ENCODE results near the gene HABP4. TPM values are rescaled to one million over a fixed set of nuclear protein-coding genes. Genes with fewer than 3 reads are reported as not detected.
A peak's percentile ranks its signal among the peaks of the same experiment; 100 is the strongest.

Gene HABP4
- total RNA-seq, 1 donor from 2014 or later: 10.3 TPM

DNA sequence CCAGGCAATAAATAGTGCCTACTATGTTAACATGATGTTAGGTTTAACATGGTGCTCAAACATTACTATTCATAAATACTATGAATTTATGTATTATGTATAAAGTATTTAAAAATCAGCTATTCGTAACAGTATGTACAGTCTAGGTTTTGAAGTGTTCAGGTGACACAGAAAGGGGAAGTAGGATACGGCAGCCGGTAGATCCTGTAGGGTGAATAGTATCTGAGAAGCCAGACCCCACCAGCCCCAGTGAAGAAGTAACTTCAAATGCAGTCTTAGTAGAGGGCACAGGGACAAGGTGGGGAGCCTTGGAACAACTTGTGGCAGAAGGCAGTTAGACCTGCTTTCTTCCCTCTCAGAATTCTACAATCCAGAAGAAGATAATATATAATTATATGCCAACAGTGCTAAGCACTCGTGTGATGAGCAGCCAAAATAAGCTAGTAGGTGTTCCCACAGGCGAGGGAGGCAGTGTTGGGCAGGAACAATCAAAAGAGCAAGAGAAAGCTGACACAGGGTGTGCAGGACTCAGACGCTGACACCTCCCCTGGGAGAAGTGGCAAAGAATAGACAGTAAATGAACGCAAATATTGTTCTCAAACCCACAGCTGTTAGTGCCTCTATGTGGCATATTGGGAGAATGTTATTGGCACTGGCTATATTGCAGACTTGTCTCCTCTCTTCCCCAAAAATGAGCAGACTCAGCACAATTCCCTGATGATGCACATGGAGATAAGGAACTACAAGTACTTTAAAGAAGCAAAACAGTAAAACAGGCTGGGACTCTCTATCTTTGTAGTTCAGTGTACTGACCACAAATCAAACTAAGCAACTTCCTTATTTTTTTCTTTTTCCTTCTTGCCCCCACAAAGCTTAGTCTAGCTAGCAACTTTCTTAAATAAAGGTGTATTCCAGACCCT lies 36.4 kb upstream of the HABP4 start:
- no peaks in the 10 kb centered on the region for H3K9me3 ChIP-seq
- H3K36me3 ChIP-seq: no peaks in the 10 kb centered on the region
- intact Hi-C loops (cut with DNase I): no loop called here
- H3K27me3 ChIP-seq: no peaks in the 10 kb centered on the region
- peaks cover 7% of the 10 kb centered on the region for H3K4me1 ChIP-seq
- H3K4me3 ChIP-seq: no peak overlapping the region
- TF ChIP-seq, protein P1, sequence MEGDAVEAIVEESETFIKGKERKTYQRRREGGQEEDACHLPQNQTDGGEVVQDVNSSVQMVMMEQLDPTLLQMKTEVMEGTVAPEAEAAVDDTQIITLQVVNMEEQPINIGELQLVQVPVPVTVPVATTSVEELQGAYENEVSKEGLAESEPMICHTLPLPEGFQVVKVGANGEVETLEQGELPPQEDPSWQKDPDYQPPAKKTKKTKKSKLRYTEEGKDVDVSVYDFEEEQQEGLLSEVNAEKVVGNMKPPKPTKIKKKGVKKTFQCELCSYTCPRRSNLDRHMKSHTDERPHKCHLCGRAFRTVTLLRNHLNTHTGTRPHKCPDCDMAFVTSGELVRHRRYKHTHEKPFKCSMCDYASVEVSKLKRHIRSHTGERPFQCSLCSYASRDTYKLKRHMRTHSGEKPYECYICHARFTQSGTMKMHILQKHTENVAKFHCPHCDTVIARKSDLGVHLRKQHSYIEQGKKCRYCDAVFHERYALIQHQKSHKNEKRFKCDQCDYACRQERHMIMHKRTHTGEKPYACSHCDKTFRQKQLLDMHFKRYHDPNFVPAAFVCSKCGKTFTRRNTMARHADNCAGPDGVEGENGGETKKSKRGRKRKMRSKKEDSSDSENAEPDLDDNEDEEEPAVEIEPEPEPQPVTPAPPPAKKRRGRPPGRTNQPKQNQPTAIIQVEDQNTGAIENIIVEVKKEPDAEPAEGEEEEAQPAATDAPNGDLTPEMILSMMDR (IDR thresholded peaks at IDR 0.05): no peak
- DNase-seq: no peak
- ATAC-seq: no peak
- peak overlapping the region; percentile 14 for H3K27ac ChIP-seq

GRCh38 chr9:96417051-96417586 lies 32.9 kb upstream of the HABP4 start:
- H3K27me3 ChIP-seq: no peaks in the 10 kb centered on the region
- H3K4me3 ChIP-seq: peak overlapping the region; percentile 91
- H3K27ac ChIP-seq: peak overlapping the region; percentile 100
- intact Hi-C loops (cut with DNase I): no loop called here
- peak; percentile 42 for ATAC-seq
- H3K9me3 ChIP-seq: no peaks in the 10 kb centered on the region
- TF ChIP-seq, protein P1 (IDR thresholded peaks at IDR 0.05): peak; percentile 8
- peaks cover 26% of the 10 kb centered on the region for H3K4me1 ChIP-seq
- DNase-seq: peak; percentile 94
- H3K36me3 ChIP-seq: no peaks in the 10 kb centered on the region

GRCh38 chr9:96417661-96418082 lies 32.3 kb upstream of the HABP4 start:
- intact Hi-C loops (cut with DNase I): no loop called here
- H3K36me3 ChIP-seq: no peaks in the 10 kb centered on the region
- no peaks in the 10 kb centered on the region for H3K27me3 ChIP-seq
- no peak for ATAC-seq
- peak overlapping the region; percentile 100 for H3K27ac ChIP-seq
- TF ChIP-seq, protein P1 (IDR thresholded peaks at IDR 0.05): no peak
- H3K4me3 ChIP-seq: peak overlapping the region; percentile 91
- DNase-seq: peak; percentile 74
- peaks cover 26% of the 10 kb centered on the region for H3K4me1 ChIP-seq
- no peaks in the 10 kb centered on the region for H3K9me3 ChIP-seq

DNA sequence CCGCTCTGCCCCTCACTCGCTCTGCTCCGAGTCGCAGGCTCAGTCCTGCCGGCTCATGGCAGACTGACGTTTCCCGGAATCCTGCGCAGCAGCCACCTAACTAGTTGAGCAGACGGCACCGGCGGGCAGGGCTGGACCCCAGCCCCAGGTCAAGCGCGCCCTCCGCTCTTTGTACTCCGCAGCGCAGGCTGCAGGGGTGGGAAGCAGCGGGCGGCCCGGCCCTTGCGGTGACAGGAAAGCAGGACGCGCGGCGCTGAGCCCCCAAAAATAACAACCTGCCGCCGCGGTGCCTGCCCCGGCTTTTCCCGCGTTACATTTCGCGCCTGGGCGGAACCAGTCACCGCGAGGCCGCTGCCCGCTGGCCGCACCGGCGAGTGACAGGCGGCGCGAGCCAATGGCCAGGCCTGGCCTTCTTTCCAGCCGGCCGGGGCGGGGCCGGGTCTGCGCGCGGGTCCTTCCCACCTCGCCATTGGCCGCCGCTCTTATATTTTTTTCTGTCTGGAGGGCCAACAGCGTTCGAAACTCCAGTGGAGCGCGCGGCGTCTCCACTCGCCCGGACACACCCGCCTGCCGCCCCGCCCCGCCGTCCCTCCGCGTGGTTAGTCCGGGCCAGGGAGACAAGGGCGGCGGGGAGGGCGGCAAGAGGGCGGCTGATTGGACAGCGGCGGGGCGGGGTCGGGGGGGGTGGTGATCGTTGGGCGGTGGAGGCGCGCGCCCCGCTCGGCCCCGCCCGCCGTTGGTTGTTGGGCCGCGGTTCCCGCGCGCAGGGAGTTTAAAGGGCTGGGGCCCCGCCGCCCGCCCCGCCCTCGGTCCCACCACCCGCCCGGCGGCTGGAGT lies 31.7 kb upstream of the HABP4 start, which contains the start of gene ZNF367:
Gene ZNF367 (minus strand): TSS at position 288 of the 837 bp plus-strand sequence. CDS start 338 bp downstream, outside the sequence.
- Histone ChIP-seq H3K4me3 (peak within 1 kb of the TSS; percentile 91), H3K36me3 (no peaks in the 10 kb centered on the region), H3K27me3 (no peaks in the 10 kb centered on the region), H3K9me3 (no peaks in the 10 kb centered on the region), H3K4me1 (peaks cover 26% of the 10 kb centered on the region), H3K27ac (peak within 1 kb of the TSS; percentile 100)
- TF ChIP-seq, protein P1 (IDR thresholded peaks at IDR 0.05): no peak
- intact Hi-C loops (cut with DNase I): no loop called here
- ATAC-seq: peak; percentile 94
- peak; percentile 99 for DNase-seq

GRCh38 chr9:96418920-96419690 lies 30.9 kb upstream of the HABP4 start:
- peak overlapping the region; percentile 100 for H3K27ac ChIP-seq
- H3K9me3 ChIP-seq: no peaks in the 10 kb centered on the region
- H3K36me3 ChIP-seq: no peaks in the 10 kb centered on the region
- H3K27me3 ChIP-seq: no peaks in the 10 kb centered on the region
- intact Hi-C loops (cut with DNase I): no loop called here
- TF ChIP-seq, protein P1 (IDR thresholded peaks at IDR 0.05): no peak
- ATAC-seq (peak; percentile 73), DNase-seq (peak; percentile 89)
- H3K4me1 ChIP-seq: peaks cover 26% of the 10 kb centered on the region
- H3K4me3 ChIP-seq: peak overlapping the region; percentile 91
